ENCODE data around the gene OXSR1. TPM values are rescaled to one million over a fixed set of nuclear protein-coding genes. Genes with fewer than 3 reads are reported as not detected.

Gene OXSR1
- total and polyA plus RNA-seq, 2 of the 13 experiments (the other 11 are each of a cell fraction or from before 2014, with no cell fraction given), result 27.4 to 32.6 TPM

GRCh38 chr3:38118421-38119247, 46.7 kb upstream of the OXSR1 start (continued):
- TF ChIP-seq PRDM4 (CRISPR knock-in tag; IDR thresholded peaks at IDR 0.05; ENCODE audit: borderline replicate concordance) (no peak), NFIC (IDR thresholded peaks at IDR 0.05; ENCODE audit: low read length) (peak; percentile 25; the same call in 1 of the 2 replicates), MIER2 (CRISPR knock-in tag; IDR thresholded peaks at IDR 0.05) (no peak), POLR2G (IDR thresholded peaks at IDR 0.05; ENCODE audit: low read depth, low read length) (peak; percentile 16), SALL1 (CRISPR knock-in tag; IDR thresholded peaks at IDR 0.05) (0 out of 2 replicates have a peak, but pooled peaks have one; percentile 2)

- TF ChIP-seq POLR2G (IDR thresholded peaks at IDR 0.05; ENCODE audit: low read depth, low read length) (peak; percentile 29; the same call in 1 of the 2 replicates), ZNF777 (CRISPR knock-in tag; IDR thresholded peaks at IDR 0.05) (0 out of 2 replicates have a peak, but pooled peaks have one; percentile 2), FOXA3 (CRISPR knock-in tag; IDR thresholded peaks at IDR 0.05) (no peak), ZNF513 (CRISPR knock-in tag; conservative IDR thresholded peaks at IDR 0.05) (no peak)
- Histone ChIP-seq H3K27ac (ENCODE audit: extremely low read length, insufficient read depth, low read length) (no peak overlapping the region), H3K9me3 (ENCODE audit: low read length) (no peaks in the 10 kb centered on the region), H3K79me2 (ENCODE audit: insufficient read depth, low read length) (no peaks in the 10 kb centered on the region), H3K36me3 (replicated peaks in 1 of 2; ENCODE audit: control insufficient read depth in 1 of 2, insufficient read depth in 2 of 2, low read length in 2 of 2) (peaks cover 16 to 41% of the 10 kb centered on the region in 2 experiments), H3K4me3 (replicated peaks in 1 of 3; ENCODE audit: insufficient read depth in 1 of 3, low read depth in 2 of 3, low read length in 3 of 3) (no peak overlapping the region), H2AFZ (ENCODE audit: low read length) (no peak overlapping the region), H3K9ac (ENCODE audit: insufficient read depth, low read depth, low read length) (no peak overlapping the region), H4K20me1 (ENCODE audit: insufficient read depth, low read length) (peaks cover 24% of the 10 kb centered on the region), H3K4me1 (ENCODE audit: insufficient read depth, low read length) (peaks cover 26% of the 10 kb centered on the region), H3K27me3 (ENCODE audit: control insufficient read depth in 1 of 2, insufficient read depth in 2 of 2, low read length in 2 of 2) (peaks cover 0 to 6% of the 10 kb centered on the region in 2 experiments; a peak in 1 of 5 replicates), H3K4me2 (ENCODE audit: low read depth, low read length) (no peak overlapping the region)
- in situ Hi-C loops (cut with HindIII; ENCODE audit: extremely low pct_ligation_motif_present, low pct_unique_long_range_greater_than_20kb) (loop anchor here (10.0 kb wide), 1 partner anchor 156 kb away; no protein-coding TSS in a partner anchor), intact Hi-C loops (cut with micrococcal nuclease; ENCODE audit: unreplicated experiment) (no loop called here)
- DNase-seq (ENCODE audit: low spot score) (no peak), ATAC-seq (no peak), FAIRE-seq (no peak)
- BruUV-seq (replicated peaks), result no TSS peak
- ChIA-PET POLR2A (interaction anchor here (1.8 to 8.0 kb wide), 4 partner anchors 11 to 46 kb away, joined by 5 to 87 read pairs (median 44); partner anchors contain the start of genes ACAA1, MYD88 and OXSR1), CTCF (ENCODE audit: low intra/inter-chr PET ratio, low total read pairs) (no interaction called here)
- 100% methylated on average over 1 of the region's 1 CpG for WGBS (ENCODE audit: low lambda C conversion rate)
Measured at GRCh38 chr3:38119248-38119544, 46.1 kb upstream of the OXSR1 start.
